ENCODE measurements around the gene MSI2. TPM values are rescaled to one million over a fixed set of nuclear protein-coding genes. Genes with fewer than 3 reads are reported as not detected.

MSI2 gene
- total RNA-seq, 1 donor = 23.2 TPM

DNA sequence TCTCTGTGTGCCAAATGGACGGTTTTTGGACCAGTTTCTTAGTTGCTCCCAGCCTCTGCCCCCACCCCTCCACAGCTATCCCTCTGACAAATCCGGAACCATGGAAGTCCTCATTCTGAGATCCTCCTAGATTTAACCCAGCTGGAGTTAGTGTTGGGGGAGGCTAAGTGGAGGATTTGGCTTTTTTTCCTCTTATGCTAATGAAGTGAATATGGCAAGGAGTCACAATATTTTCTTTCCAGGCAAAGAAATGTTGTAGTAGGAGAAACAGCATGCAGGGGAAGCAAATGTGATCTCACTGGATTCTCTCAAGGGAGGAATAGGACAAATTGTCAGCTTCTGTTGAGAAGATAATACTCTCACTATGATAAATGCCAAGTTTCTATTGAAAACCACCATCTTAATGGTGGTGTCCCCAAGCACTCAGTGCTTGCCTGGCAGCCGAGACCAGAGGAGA, 159.5 kb downstream of the MSI2 start:
- no peaks in the 10 kb centered on the region for H3K79me2 ChIP-seq (ENCODE audit: insufficient read depth, low read length)
- H3K36me3 ChIP-seq (ENCODE audit: insufficient read depth, low read length) = no peaks in the 10 kb centered on the region
- no peaks in the 10 kb centered on the region for H3K27me3 ChIP-seq (ENCODE audit: insufficient read depth, low read length)
- H2AFZ ChIP-seq (ENCODE audit: low read length) = no peak overlapping the region
- H3K27ac ChIP-seq (ENCODE audit: low read depth, low read length) = no peak overlapping the region
- H4K20me1 ChIP-seq (ENCODE audit: insufficient read depth, low read length) = peaks cover 8% of the 10 kb centered on the region
- H3K9me3 ChIP-seq (ENCODE audit: low read depth, low read length) = no peaks in the 10 kb centered on the region
- H3K4me2 ChIP-seq (ENCODE audit: insufficient read depth, low read length) = no peak overlapping the region
- no peak for DNase-seq (ENCODE audit: insufficient read length, low spot score, missing footprints)
- H3K4me3 ChIP-seq (ENCODE audit: insufficient read depth, low read length) = no peak overlapping the region
- TF ChIP-seq, protein P1, sequence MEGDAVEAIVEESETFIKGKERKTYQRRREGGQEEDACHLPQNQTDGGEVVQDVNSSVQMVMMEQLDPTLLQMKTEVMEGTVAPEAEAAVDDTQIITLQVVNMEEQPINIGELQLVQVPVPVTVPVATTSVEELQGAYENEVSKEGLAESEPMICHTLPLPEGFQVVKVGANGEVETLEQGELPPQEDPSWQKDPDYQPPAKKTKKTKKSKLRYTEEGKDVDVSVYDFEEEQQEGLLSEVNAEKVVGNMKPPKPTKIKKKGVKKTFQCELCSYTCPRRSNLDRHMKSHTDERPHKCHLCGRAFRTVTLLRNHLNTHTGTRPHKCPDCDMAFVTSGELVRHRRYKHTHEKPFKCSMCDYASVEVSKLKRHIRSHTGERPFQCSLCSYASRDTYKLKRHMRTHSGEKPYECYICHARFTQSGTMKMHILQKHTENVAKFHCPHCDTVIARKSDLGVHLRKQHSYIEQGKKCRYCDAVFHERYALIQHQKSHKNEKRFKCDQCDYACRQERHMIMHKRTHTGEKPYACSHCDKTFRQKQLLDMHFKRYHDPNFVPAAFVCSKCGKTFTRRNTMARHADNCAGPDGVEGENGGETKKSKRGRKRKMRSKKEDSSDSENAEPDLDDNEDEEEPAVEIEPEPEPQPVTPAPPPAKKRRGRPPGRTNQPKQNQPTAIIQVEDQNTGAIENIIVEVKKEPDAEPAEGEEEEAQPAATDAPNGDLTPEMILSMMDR (IDR thresholded peaks at IDR 0.05; ENCODE audit: extremely low read depth, low read depth, low read length) = no peak
- no peaks in the 10 kb centered on the region for H3K4me1 ChIP-seq (ENCODE audit: insufficient read depth, low read length)

DNA sequence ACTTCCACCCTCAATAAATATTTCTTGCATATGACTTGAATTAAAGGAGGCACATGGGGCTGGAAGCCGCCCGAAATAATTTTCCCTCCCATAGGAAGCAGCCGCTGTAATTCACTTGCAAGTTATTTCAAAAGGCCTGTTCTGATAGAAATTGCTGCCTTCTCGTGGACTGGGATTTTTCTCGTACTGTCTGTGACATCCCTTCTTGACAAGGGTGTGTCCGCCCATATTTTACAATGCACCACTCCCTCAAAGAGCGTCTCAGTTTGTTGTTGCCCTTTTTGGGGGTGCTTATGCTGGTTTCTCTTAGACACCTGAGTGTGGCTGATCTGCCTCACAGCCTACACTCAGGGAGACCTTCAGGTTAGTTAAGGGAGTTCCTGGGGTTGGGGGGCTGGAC, 160.0 kb downstream of the MSI2 start:
- no peak overlapping the region for H2AFZ ChIP-seq (ENCODE audit: low read length)
- H3K79me2 ChIP-seq (ENCODE audit: insufficient read depth, low read length) = no peaks in the 10 kb centered on the region
- no peak overlapping the region for H3K4me2 ChIP-seq (ENCODE audit: insufficient read depth, low read length)
- TF ChIP-seq, protein P1 (IDR thresholded peaks at IDR 0.05; ENCODE audit: extremely low read depth, low read depth, low read length) = no peak
- H4K20me1 ChIP-seq (ENCODE audit: insufficient read depth, low read length) = peaks cover 8% of the 10 kb centered on the region
- no peak overlapping the region for H3K4me3 ChIP-seq (ENCODE audit: insufficient read depth, low read length)
- no peaks in the 10 kb centered on the region for H3K4me1 ChIP-seq (ENCODE audit: insufficient read depth, low read length)
- no peak for DNase-seq (ENCODE audit: insufficient read length, low spot score, missing footprints)
- H3K27me3 ChIP-seq (ENCODE audit: insufficient read depth, low read length) = no peaks in the 10 kb centered on the region
- H3K36me3 ChIP-seq (ENCODE audit: insufficient read depth, low read length) = no peaks in the 10 kb centered on the region
- H3K27ac ChIP-seq (ENCODE audit: low read depth, low read length) = no peak overlapping the region
- H3K9me3 ChIP-seq (ENCODE audit: low read depth, low read length) = no peaks in the 10 kb centered on the region

DNA sequence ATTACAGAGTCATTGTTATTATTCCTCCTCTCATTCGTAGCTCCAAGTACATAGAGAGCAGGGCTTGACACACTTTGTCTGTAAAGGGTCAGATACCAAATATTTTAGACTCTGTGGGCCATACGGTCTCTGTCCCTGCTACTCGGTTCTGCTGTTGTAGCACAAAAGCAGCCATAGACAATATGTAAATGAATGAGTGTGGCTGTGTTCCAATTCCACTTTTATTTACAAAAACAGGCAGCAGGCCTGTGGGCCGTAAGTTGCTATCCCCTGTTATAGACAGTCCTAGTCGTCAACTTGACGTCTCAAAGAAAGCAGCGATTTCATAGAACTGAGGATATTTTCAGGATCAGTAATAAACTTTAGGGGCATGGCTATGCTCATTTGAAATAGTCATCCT, 161.6 kb downstream of the MSI2 start:
- Histone ChIP-seq H3K4me3 (ENCODE audit: insufficient read depth, low read length) (no peak overlapping the region), H3K4me1 (ENCODE audit: insufficient read depth, low read length) (no peaks in the 10 kb centered on the region), H3K79me2 (ENCODE audit: insufficient read depth, low read length) (no peaks in the 10 kb centered on the region), H3K9me3 (ENCODE audit: low read depth, low read length) (no peaks in the 10 kb centered on the region), H2AFZ (ENCODE audit: low read length) (no peak overlapping the region), H4K20me1 (ENCODE audit: insufficient read depth, low read length) (peaks cover 8% of the 10 kb centered on the region), H3K36me3 (ENCODE audit: insufficient read depth, low read length) (no peaks in the 10 kb centered on the region), H3K27me3 (ENCODE audit: insufficient read depth, low read length) (no peaks in the 10 kb centered on the region), H3K4me2 (ENCODE audit: insufficient read depth, low read length) (no peak overlapping the region), H3K27ac (ENCODE audit: low read depth, low read length) (no peak overlapping the region)
- no peak for DNase-seq (ENCODE audit: insufficient read length, low spot score, missing footprints)
- TF ChIP-seq, protein P1 (IDR thresholded peaks at IDR 0.05; ENCODE audit: extremely low read depth, low read depth, low read length) = no peak

DNA sequence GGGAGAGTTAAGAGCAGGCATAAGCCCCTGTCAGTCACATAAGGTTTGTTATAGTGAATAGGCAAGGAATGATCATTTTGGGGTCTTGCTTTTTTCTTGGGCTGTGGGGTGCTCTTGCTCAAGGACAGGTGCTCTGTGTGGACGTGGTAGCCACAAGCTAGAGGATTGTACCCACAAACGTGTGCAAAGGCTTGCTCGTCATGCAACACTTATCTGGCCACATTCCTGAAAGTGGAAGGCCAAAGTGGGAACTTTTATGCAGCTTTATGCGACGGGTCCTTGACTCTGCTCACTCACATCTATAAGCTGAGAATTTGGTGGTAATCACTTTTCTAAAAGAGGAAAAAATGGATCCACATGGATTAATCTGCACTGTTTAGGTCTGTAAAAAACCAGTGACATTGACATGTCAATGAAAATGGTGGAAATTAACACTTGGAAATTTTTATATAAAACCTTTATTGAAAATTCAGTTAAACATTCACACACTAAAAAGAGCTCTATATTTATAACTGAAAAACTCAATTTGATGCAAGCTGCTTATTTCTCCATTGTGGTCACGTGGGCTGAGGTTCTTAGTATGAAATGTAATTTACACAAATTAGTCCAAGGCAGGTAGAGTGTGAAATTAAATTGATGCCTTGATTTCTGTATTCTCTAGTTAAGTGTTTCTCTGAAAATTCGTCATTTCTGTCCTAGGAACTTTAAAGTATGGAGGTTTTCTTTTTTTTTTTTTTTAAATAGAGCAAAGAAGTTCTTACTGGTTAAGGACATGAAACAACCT, 162.3 kb downstream of the MSI2 start:
- DNase-seq (ENCODE audit: insufficient read length, low spot score, missing footprints) = no peak
- Histone ChIP-seq H4K20me1 (ENCODE audit: insufficient read depth, low read length) (peaks cover 8% of the 10 kb centered on the region), H3K4me3 (ENCODE audit: insufficient read depth, low read length) (no peak overlapping the region), H3K9me3 (ENCODE audit: low read depth, low read length) (no peaks in the 10 kb centered on the region), H3K36me3 (ENCODE audit: insufficient read depth, low read length) (no peaks in the 10 kb centered on the region), H3K4me2 (ENCODE audit: insufficient read depth, low read length) (no peak overlapping the region), H2AFZ (ENCODE audit: low read length) (no peak overlapping the region), H3K79me2 (ENCODE audit: insufficient read depth, low read length) (no peaks in the 10 kb centered on the region), H3K27me3 (ENCODE audit: insufficient read depth, low read length) (no peaks in the 10 kb centered on the region), H3K27ac (ENCODE audit: low read depth, low read length) (no peak overlapping the region), H3K4me1 (ENCODE audit: insufficient read depth, low read length) (no peaks in the 10 kb centered on the region)
- TF ChIP-seq, protein P1 (IDR thresholded peaks at IDR 0.05; ENCODE audit: extremely low read depth, low read depth, low read length) = no peak
